Loucy (cell line): ENCODE data around the gene MON2.

Source experiments
- H2AFZ ChIP-seq: fragments of 200-600 bp; sonication (generic); 2 replicates; pipeline ENCODE4 v1.6.0; 2016; ENCODE audit warnings: antibody characterized with exemption, mild to moderate bottlenecking, low read length, moderate library complexity
- H3F3A ChIP-seq: fragments of 200-600 bp; 2 replicates; pipeline ENCODE4 v1.6.0; 2016; ENCODE audit warnings: antibody characterized with exemption, low read depth, mild to moderate bottlenecking
- H3K27me3 ChIP-seq: fragments of 200-600 bp; sonication (generic); 2 replicates; pipeline ENCODE4 v1.6.1; 2014; ENCODE audit warnings: low read length, mild to moderate bottlenecking; ENCODE audit not compliant: insufficient read depth, poor library complexity, severe bottlenecking
- H3K36me3 ChIP-seq: fragments of 200-600 bp; sonication (generic); 2 replicates; pipeline ENCODE4 v1.6.1; 2016; ENCODE audit warnings: low read length; ENCODE audit not compliant: insufficient read depth
- H3K4me1 ChIP-seq: fragments of 200-600 bp; sonication (generic); 2 replicates; pipeline ENCODE4 v1.5.1; 2014; ENCODE audit warnings: low read length, mild to moderate bottlenecking; ENCODE audit not compliant: insufficient read depth, poor library complexity, severe bottlenecking
- H3K4me2 ChIP-seq: fragments of 200-600 bp; sonication (generic); 2 replicates; pipeline ENCODE4 v1.6.0; 2014; ENCODE audit warnings: antibody characterized with exemption, low read length, low read depth, mild to moderate bottlenecking; ENCODE audit not compliant: poor library complexity, severe bottlenecking
- H3K4me3 ChIP-seq: fragments of 200-600 bp; sonication (generic); 2 replicates; pipeline ENCODE4 v1.5.1; 2014; ENCODE audit warnings: low read length, mild to moderate bottlenecking, mixed read lengths; ENCODE audit not compliant: poor library complexity, severe bottlenecking
- H3K79me2 ChIP-seq: fragments of 200-600 bp; sonication (generic); 2 replicates; pipeline ENCODE4 v1.6.1; 2014; ENCODE audit warnings: low read length; ENCODE audit not compliant: insufficient read depth
- H3K9ac ChIP-seq: fragments of 200-600 bp; sonication (generic); 2 replicates; pipeline ENCODE4 v1.6.0; 2014; ENCODE audit warnings: mild to moderate bottlenecking, low read depth, low read length, moderate library complexity; ENCODE audit not compliant: poor library complexity, severe bottlenecking
- H3K9me2 ChIP-seq: fragments of 200-600 bp; sonication (generic); replicated peaks from 2 replicates; pipeline ENCODE4 v1.6.1; 2016; ENCODE audit warnings: low read depth, low read length, mixed read lengths
- H3K9me3 ChIP-seq: fragments of 200-600 bp; sonication (generic); 2 replicates; pipeline ENCODE4 v1.6.1; 2014; ENCODE audit warnings: mild to moderate bottlenecking, antibody characterized with exemption, low read length, low read depth; ENCODE audit not compliant: insufficient read depth
- H4K20me1 ChIP-seq: fragments of 200-600 bp; sonication (generic); 2 replicates; pipeline ENCODE4 v1.6.0; 2014; ENCODE audit warnings: antibody characterized with exemption, low read length, mild to moderate bottlenecking; ENCODE audit not compliant: insufficient read depth, poor library complexity, severe bottlenecking
- EZH2phosphoT487 ChIP-seq: fragments of 200-600 bp; IDR thresholded peaks from 2 replicates; pipeline ENCODE4 v1.6.1; 2018; ENCODE audit warnings: antibody characterized with exemption, mild to moderate bottlenecking, moderate library complexity, borderline replicate concordance
- TF ChIP-seq, protein P1 (sequence below): fragments of 200-600 bp; sonication (generic); conservative IDR thresholded peaks from 2 replicates; pipeline ENCODE4 v1.5.1; 2014; ENCODE audit warnings: mild to moderate bottlenecking, antibody characterized with exemption, low read length

Gene MON2

GRCh38 chr12:62481843-62482540 is 15.4 kb downstream of the MON2 start:
- TF ChIP-seq, protein P1, sequence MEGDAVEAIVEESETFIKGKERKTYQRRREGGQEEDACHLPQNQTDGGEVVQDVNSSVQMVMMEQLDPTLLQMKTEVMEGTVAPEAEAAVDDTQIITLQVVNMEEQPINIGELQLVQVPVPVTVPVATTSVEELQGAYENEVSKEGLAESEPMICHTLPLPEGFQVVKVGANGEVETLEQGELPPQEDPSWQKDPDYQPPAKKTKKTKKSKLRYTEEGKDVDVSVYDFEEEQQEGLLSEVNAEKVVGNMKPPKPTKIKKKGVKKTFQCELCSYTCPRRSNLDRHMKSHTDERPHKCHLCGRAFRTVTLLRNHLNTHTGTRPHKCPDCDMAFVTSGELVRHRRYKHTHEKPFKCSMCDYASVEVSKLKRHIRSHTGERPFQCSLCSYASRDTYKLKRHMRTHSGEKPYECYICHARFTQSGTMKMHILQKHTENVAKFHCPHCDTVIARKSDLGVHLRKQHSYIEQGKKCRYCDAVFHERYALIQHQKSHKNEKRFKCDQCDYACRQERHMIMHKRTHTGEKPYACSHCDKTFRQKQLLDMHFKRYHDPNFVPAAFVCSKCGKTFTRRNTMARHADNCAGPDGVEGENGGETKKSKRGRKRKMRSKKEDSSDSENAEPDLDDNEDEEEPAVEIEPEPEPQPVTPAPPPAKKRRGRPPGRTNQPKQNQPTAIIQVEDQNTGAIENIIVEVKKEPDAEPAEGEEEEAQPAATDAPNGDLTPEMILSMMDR, result no peak
- no peak for TF ChIP-seq EZH2phosphoT487

DNA sequence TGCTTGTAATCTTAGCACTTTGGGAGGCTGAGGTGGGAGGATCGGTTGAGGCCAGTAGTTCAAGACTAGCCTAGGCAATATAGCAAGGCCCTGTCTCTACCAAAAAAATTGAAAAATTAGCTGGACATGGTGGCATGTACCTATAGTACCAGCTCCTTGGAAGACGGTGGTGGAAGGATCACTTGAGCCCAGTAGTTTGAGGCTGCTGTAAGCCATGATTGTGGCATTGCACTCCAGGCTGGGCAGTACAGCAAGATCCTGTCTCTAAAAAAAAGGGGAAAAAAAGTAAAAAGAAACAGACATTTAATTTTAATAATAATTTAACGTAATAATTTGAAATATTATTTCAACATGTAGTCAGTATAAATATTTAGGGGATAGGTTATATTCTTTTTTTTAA is 16.1 kb downstream of the MON2 start:
- Histone ChIP-seq H4K20me1 (peaks cover 5% of the 10 kb centered on the region), H3K4me1 (peaks cover 5% of the 10 kb centered on the region), H3K27me3 (no peaks in the 10 kb centered on the region), H2AFZ (no peak overlapping the region), H3K9ac (no peak overlapping the region), H3K4me3 (no peak overlapping the region), H3K79me2 (peaks cover 52% of the 10 kb centered on the region), H3F3A (no peaks in the 10 kb centered on the region), H3K9me3 (no peaks in the 10 kb centered on the region), H3K9me2 (no peaks in the 10 kb centered on the region), H3K4me2 (no peak overlapping the region), H3K36me3 (peaks cover 9% of the 10 kb centered on the region; the same call in 1 of the 2 replicates)
- TF ChIP-seq, protein P1, result no peak
- TF ChIP-seq EZH2phosphoT487, result no peak

More at GRCh38 chr12:62481843-62482540, 15.4 kb downstream of the MON2 start:
- Histone ChIP-seq H4K20me1 (peaks cover 5% of the 10 kb centered on the region), H3K79me2 (peaks cover 58% of the 10 kb centered on the region), H3K9me3 (no peaks in the 10 kb centered on the region), H3K4me2 (no peak overlapping the region), H3K9me2 (no peaks in the 10 kb centered on the region), H3K36me3 (peaks cover 9% of the 10 kb centered on the region; the same call in 1 of the 2 replicates), H3K9ac (no peak overlapping the region), H3K4me3 (no peak overlapping the region), H3K27me3 (no peaks in the 10 kb centered on the region), H3F3A (no peaks in the 10 kb centered on the region), H2AFZ (no peak overlapping the region), H3K4me1 (peaks cover 5% of the 10 kb centered on the region)

- H3K9ac ChIP-seq, result no peak overlapping the region
- H3K4me2 ChIP-seq, result no peak overlapping the region
- no peak overlapping the region for H2AFZ ChIP-seq
- H3F3A ChIP-seq, result no peaks in the 10 kb centered on the region
- H3K4me3 ChIP-seq, result no peak overlapping the region
- TF ChIP-seq EZH2phosphoT487, result no peak
- TF ChIP-seq, protein P1, result no peak
- no peaks in the 10 kb centered on the region for H3K4me1 ChIP-seq
- no peaks in the 10 kb centered on the region for H3K9me2 ChIP-seq
- H3K9me3 ChIP-seq, result no peaks in the 10 kb centered on the region
- H3K36me3 ChIP-seq, result peaks cover 9% of the 10 kb centered on the region; the same call in 1 of the 2 replicates
- H4K20me1 ChIP-seq, result peaks cover 9% of the 10 kb centered on the region
- no peaks in the 10 kb centered on the region for H3K27me3 ChIP-seq
- H3K79me2 ChIP-seq, result peaks cover 39% of the 10 kb centered on the region
These were observed 17.6 kb downstream of the MON2 start for GRCh38 chr12:62484233-62484632.
